Transverse colon (tissue), 3 donors: ENCODE measurements around the gene CEP78.

Source experiments
- POLR2A ChIP-seq: fragments of 450-650 bp; IDR thresholded peaks from one replicate; pipeline ENCODE4 v1.6.1; 2016; ENCODE audit warnings: antibody characterized with exemption, mild to moderate bottlenecking, moderate library complexity
- TF ChIP-seq, protein P1 (sequence below), 5 experiments: fragments of 200-600 bp in 3 of 5; fragments of 450-650 bp in 2 of 5; sonication (generic) in 3 of 5; IDR thresholded peaks; 1 replicate in 2 of 5; 2 replicates in 3 of 5; pipeline ENCODE4 v1.5.1; 2016 to 2017; ENCODE audit warnings: antibody characterized with exemption in 5 of 5, inconsistent platforms in 3 of 5, mild to moderate bottlenecking in 2 of 5, moderate library complexity in 1 of 5

DNA sequence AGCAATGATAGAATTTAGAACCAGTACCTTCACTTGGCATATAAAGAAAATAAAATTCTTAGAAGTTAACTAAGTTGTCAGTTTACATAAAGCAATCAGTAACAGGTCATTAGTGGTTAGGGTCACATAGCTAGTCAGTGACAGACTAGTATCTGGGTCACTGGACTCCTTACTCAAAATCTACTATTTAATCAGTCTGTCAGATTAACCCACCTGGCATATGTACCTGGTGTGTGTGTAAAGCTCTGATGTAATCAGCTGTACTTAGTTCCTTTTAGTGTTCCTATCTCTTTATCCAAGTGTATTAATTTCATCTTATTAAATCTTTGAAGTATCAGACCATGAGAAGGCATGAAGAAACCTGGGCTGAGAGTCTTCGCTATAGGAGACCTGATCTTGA lies 7.3 kb downstream of the CEP78 start:
- TF ChIP-seq, protein P1, sequence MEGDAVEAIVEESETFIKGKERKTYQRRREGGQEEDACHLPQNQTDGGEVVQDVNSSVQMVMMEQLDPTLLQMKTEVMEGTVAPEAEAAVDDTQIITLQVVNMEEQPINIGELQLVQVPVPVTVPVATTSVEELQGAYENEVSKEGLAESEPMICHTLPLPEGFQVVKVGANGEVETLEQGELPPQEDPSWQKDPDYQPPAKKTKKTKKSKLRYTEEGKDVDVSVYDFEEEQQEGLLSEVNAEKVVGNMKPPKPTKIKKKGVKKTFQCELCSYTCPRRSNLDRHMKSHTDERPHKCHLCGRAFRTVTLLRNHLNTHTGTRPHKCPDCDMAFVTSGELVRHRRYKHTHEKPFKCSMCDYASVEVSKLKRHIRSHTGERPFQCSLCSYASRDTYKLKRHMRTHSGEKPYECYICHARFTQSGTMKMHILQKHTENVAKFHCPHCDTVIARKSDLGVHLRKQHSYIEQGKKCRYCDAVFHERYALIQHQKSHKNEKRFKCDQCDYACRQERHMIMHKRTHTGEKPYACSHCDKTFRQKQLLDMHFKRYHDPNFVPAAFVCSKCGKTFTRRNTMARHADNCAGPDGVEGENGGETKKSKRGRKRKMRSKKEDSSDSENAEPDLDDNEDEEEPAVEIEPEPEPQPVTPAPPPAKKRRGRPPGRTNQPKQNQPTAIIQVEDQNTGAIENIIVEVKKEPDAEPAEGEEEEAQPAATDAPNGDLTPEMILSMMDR (IDR thresholded peaks at IDR 0.05), result no peak
- TF ChIP-seq POLR2A, result no peak
